Measurements from ENCODE around the gene IFT27.

IFT27 gene

GRCh38 chr22:36744791-36745190 lies 31.1 kb downstream of the IFT27 start:
- no peak for DNase-seq
- Histone ChIP-seq H3K27me3 (replicated peaks) (peaks cover 2% of the 10 kb centered on the region), H3K4me3 (ENCODE audit: low read depth, low read length) (no peak overlapping the region), H3K27ac (no peak overlapping the region), H3K36me3 (replicated peaks) (no peaks in the 10 kb centered on the region)
- no peak for TF ChIP-seq CTCF (IDR thresholded peaks at IDR 0.05; ENCODE audit: low read depth, low read length, missing control alignments)
- in situ Hi-C loops (cut with HindIII; ENCODE audit: low pct_ligation_motif_present, low sequenced_read_pairs), result no loop called here

GRCh38 chr22:36744413-36744765 lies 31.5 kb downstream of the IFT27 start:
- no peaks in the 10 kb centered on the region for H3K36me3 ChIP-seq (replicated peaks)
- in situ Hi-C loops (cut with HindIII; ENCODE audit: low pct_ligation_motif_present, low sequenced_read_pairs), result no loop called here
- DNase-seq, result no peak
- TF ChIP-seq CTCF (IDR thresholded peaks at IDR 0.05; ENCODE audit: low read depth, low read length, missing control alignments), result no peak
- H3K27me3 ChIP-seq (replicated peaks), result peaks cover 2% of the 10 kb centered on the region
- no peak overlapping the region for H3K27ac ChIP-seq
- H3K4me3 ChIP-seq (ENCODE audit: low read depth, low read length), result no peak overlapping the region

- H3K27ac ChIP-seq, result no peak overlapping the region
Observed at GRCh38 chr22:36743591-36744412, 32.1 kb downstream of the IFT27 start.

GRCh38 chr22:36743011-36743410 lies 32.9 kb downstream of the IFT27 start:
- in situ Hi-C loops (cut with HindIII; ENCODE audit: low pct_ligation_motif_present, low sequenced_read_pairs), result no loop called here
- Histone ChIP-seq H3K36me3 (replicated peaks) (no peaks in the 10 kb centered on the region), H3K27ac (no peak overlapping the region), H3K27me3 (replicated peaks) (peaks cover 2% of the 10 kb centered on the region), H3K4me3 (ENCODE audit: low read depth, low read length) (no peak overlapping the region)
- DNase-seq, result no peak
- TF ChIP-seq CTCF (IDR thresholded peaks at IDR 0.05; ENCODE audit: low read depth, low read length, missing control alignments), result no peak

More at GRCh38 chr22:36743591-36744412, 32.1 kb downstream of the IFT27 start:
- in situ Hi-C loops (cut with HindIII; ENCODE audit: low pct_ligation_motif_present, low sequenced_read_pairs), result no loop called here
- peaks cover 2% of the 10 kb centered on the region for H3K27me3 ChIP-seq (replicated peaks)
- DNase-seq, result no peak
- TF ChIP-seq CTCF (IDR thresholded peaks at IDR 0.05; ENCODE audit: low read depth, low read length, missing control alignments), result no peak
- H3K4me3 ChIP-seq (ENCODE audit: low read depth, low read length), result no peak overlapping the region
- no peaks in the 10 kb centered on the region for H3K36me3 ChIP-seq (replicated peaks)

GRCh38 chr22:36741968-36742367 lies 34.0 kb downstream of the IFT27 start:
- Histone ChIP-seq H3K27me3 (replicated peaks) (peaks cover 2% of the 10 kb centered on the region), H3K4me3 (ENCODE audit: low read depth, low read length) (no peak overlapping the region), H3K36me3 (replicated peaks) (no peaks in the 10 kb centered on the region), H3K27ac (no peak overlapping the region)
- DNase-seq, result no peak
- TF ChIP-seq CTCF (IDR thresholded peaks at IDR 0.05; ENCODE audit: low read depth, low read length, missing control alignments), result no peak
- in situ Hi-C loops (cut with HindIII; ENCODE audit: low pct_ligation_motif_present, low sequenced_read_pairs), result no loop called here

Measured in brain microvascular endothelial cell (primary cell).